ENCODE results near the gene MCM8. TPM values are rescaled to one million over a fixed set of nuclear protein-coding genes. Genes with fewer than 3 reads are reported as not detected.

MCM8 gene
- total RNA-seq, 1 donor from 2014 or later, result 7.1 TPM

- no peaks in the 10 kb centered on the region for H3K27me3 Mint-ChIP-seq (ENCODE audit: unreplicated experiment)
- no peak overlapping the region for H3K4me3 Mint-ChIP-seq (ENCODE audit: unreplicated experiment)
- peaks cover 48% of the 10 kb centered on the region for H3K36me3 Mint-ChIP-seq (ENCODE audit: unreplicated experiment)
- H3K27ac Mint-ChIP-seq (ENCODE audit: unreplicated experiment), result no peak overlapping the region
- TF ChIP-seq, protein P1, sequence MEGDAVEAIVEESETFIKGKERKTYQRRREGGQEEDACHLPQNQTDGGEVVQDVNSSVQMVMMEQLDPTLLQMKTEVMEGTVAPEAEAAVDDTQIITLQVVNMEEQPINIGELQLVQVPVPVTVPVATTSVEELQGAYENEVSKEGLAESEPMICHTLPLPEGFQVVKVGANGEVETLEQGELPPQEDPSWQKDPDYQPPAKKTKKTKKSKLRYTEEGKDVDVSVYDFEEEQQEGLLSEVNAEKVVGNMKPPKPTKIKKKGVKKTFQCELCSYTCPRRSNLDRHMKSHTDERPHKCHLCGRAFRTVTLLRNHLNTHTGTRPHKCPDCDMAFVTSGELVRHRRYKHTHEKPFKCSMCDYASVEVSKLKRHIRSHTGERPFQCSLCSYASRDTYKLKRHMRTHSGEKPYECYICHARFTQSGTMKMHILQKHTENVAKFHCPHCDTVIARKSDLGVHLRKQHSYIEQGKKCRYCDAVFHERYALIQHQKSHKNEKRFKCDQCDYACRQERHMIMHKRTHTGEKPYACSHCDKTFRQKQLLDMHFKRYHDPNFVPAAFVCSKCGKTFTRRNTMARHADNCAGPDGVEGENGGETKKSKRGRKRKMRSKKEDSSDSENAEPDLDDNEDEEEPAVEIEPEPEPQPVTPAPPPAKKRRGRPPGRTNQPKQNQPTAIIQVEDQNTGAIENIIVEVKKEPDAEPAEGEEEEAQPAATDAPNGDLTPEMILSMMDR (IDR thresholded peaks at IDR 0.05), result no peak
- no peaks in the 10 kb centered on the region for H3K4me1 Mint-ChIP-seq (ENCODE audit: unreplicated experiment)
- no peaks in the 10 kb centered on the region for H3K9me3 Mint-ChIP-seq (ENCODE audit: unreplicated experiment)
- DNase-seq (ENCODE audit: extremely low spot score, unreplicated experiment), result no peak
Observed at GRCh38 chr20:6037082-6037481, 86.6 kb downstream of the MCM8 start.

DNA sequence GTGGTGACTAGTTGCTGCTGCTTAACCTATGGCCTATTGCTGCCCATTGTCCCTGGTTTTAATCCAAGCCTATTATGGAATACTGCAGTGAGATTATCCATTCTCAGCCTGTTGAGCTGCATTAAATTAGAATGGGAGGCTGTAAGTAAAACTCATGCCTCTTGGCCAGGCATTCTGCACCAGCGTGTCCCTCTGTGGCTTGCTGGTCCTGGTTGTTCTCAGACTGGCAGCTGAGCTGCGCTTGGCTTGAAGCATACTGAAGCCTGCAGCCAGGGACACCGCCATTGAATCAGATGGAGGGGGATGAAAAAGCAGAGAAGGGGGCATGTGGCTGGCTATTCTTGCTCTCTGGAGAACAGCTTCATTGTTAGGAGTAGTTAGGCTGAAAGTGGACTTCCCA, 87.8 kb downstream of the MCM8 start:
- TF ChIP-seq, protein P1 (IDR thresholded peaks at IDR 0.05), result no peak
- H3K36me3 Mint-ChIP-seq (ENCODE audit: unreplicated experiment), result peaks cover 45% of the 10 kb centered on the region
- H3K4me1 Mint-ChIP-seq (ENCODE audit: unreplicated experiment), result no peaks in the 10 kb centered on the region
- no peaks in the 10 kb centered on the region for H3K27me3 Mint-ChIP-seq (ENCODE audit: unreplicated experiment)
- no peak for DNase-seq (ENCODE audit: extremely low spot score, unreplicated experiment)
- H3K4me3 Mint-ChIP-seq (ENCODE audit: unreplicated experiment), result no peak overlapping the region
- H3K9me3 Mint-ChIP-seq (ENCODE audit: unreplicated experiment), result no peaks in the 10 kb centered on the region
- no peak overlapping the region for H3K27ac Mint-ChIP-seq (ENCODE audit: unreplicated experiment)

DNA sequence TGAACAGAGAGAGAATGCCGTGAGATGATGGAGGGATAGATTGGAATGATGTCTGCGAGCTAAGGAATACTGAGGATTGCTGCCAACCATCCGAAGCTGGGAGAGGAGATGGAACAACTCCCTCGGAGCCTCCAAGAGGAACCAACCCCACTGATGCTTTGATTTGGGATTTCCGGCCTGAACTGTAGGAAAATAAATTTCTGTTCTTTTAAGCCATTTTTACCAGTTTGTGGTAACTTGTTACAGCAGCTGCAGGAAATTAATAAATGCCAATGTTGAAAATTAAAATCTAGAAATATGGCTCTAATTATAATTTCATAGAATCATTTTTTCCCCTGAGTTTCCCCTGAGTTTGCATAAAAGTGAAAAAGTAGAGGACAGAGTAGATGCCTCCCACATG, 89.3 kb downstream of the MCM8 start:
- Mint-ChIP-seq H3K4me3 (ENCODE audit: unreplicated experiment) (no peak overlapping the region), H3K4me1 (ENCODE audit: unreplicated experiment) (no peaks in the 10 kb centered on the region), H3K27me3 (ENCODE audit: unreplicated experiment) (no peaks in the 10 kb centered on the region), H3K9me3 (ENCODE audit: unreplicated experiment) (no peaks in the 10 kb centered on the region), H3K36me3 (ENCODE audit: unreplicated experiment) (peaks cover 34% of the 10 kb centered on the region), H3K27ac (ENCODE audit: unreplicated experiment) (no peak overlapping the region)
- DNase-seq (ENCODE audit: extremely low spot score, unreplicated experiment), result no peak
- TF ChIP-seq, protein P1 (IDR thresholded peaks at IDR 0.05), result no peak

DNA sequence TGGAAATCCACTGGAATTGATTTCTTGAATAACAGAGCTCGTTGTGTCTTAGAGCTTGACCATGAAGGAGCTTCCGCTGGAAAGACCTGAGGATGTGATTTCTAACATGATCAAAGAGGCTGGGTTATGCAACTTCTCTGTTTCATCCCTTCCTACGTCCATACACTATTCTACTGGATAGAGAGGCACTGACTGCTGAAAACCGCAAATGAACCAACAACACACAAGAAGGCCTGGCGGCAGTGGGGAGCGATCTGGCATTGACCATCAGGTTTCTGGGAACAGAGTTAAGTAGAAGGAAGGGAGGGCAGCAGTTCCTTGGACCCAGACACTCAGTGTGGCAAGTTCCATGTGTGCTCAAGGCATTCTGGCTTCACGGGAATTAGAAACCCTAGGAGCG, 90.1 kb downstream of the MCM8 start:
- no peaks in the 10 kb centered on the region for H3K27me3 Mint-ChIP-seq (ENCODE audit: unreplicated experiment)
- DNase-seq (ENCODE audit: extremely low spot score, unreplicated experiment), result no peak
- H3K36me3 Mint-ChIP-seq (ENCODE audit: unreplicated experiment), result peaks cover 31% of the 10 kb centered on the region
- no peaks in the 10 kb centered on the region for H3K9me3 Mint-ChIP-seq (ENCODE audit: unreplicated experiment)
- no peak overlapping the region for H3K4me3 Mint-ChIP-seq (ENCODE audit: unreplicated experiment)
- TF ChIP-seq, protein P1 (IDR thresholded peaks at IDR 0.05), result no peak
- H3K27ac Mint-ChIP-seq (ENCODE audit: unreplicated experiment), result no peak overlapping the region
- H3K4me1 Mint-ChIP-seq (ENCODE audit: unreplicated experiment), result no peaks in the 10 kb centered on the region

- no peaks in the 10 kb centered on the region for H3K4me1 Mint-ChIP-seq (ENCODE audit: unreplicated experiment)
- no peaks in the 10 kb centered on the region for H3K27me3 Mint-ChIP-seq (ENCODE audit: unreplicated experiment)
- H3K9me3 Mint-ChIP-seq (ENCODE audit: unreplicated experiment), result no peaks in the 10 kb centered on the region
- H3K27ac Mint-ChIP-seq (ENCODE audit: unreplicated experiment), result no peak overlapping the region
- H3K36me3 Mint-ChIP-seq (ENCODE audit: unreplicated experiment), result peaks cover 30% of the 10 kb centered on the region
- no peak for DNase-seq (ENCODE audit: extremely low spot score, unreplicated experiment)
- TF ChIP-seq, protein P1 (IDR thresholded peaks at IDR 0.05), result no peak
- H3K4me3 Mint-ChIP-seq (ENCODE audit: unreplicated experiment), result no peak overlapping the region
Observed at GRCh38 chr20:6040958-6041807, 90.7 kb downstream of the MCM8 start.
